ENCODE data around the gene PRKX.
"Not testable (repeated sequence)": the region's sequence is repeated elsewhere in the genome, so short reads cannot be mapped to it uniquely, and the experiment has no call there.

PRKX gene

DNA sequence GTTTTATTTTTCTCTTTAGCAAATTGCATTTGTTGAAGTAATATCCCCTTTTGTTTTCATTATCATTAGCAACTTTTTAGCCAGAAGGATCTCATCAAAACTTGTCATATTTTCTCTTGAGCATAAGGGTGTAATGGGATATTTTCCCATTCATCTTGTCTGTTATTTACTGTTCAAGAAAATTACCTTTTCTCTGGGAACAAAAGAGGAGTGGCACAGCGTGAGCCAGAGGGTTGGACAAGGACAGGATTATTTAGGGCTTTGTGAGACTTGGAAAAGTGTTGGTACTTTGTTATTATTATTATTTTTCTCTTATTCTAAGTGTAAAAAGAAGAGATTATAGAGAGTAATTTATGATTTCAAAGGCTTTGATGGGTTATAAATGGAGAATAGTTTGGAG lies 135.9 kb downstream of the PRKX start:
- no peak for DNase-seq (ENCODE audit: low read depth)

DNA sequence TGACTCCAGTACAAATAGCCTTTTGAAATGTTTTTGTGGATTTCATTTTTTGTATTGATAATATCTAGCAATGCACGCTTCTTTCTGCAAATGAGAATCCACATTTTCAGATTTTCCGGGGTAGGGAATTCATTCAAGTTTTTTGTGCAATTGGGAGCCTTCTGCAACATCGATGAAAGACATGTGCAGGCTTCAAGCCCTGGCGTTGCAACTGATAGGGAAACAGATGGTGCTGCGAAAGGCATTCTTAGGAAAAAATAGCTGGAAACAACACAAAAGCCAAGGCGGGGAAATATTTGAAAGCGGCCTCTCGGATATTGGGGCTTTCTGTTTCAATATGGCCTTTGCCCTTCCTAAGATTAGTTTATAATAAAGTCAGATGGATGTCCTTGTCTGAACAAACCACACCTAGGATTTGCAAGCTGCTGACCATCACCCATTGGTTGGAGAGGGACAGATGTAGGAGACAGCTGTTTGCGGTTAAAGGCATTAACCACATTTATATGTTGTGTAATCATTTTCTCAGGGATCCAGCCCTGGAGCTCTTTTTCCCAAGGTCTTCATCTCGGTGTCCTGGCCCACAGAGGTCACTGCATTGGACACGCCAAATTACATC lies 136.5 kb downstream of the PRKX start:
- DNase-seq (ENCODE audit: low read depth), result peak; percentile 10

DNA sequence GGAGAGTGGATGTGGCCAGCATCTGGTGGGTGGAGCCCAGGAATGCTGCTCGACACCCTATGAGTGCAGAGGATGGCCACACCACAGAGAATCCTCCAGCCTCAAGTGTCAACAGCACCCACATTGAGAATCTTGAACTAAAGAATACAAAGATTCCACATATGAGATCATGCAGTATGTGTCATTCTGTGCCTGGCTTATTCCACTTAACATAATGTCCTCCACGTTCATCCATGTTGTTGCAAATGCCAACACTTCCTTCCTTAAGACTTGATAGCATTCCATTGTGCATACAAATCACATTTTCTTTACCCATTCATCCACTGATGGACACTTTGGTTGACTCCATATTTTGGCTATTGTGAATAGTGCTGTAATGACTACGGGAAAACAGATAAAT lies 145.8 kb downstream of the PRKX start:
- DNase-seq (ENCODE audit: low read depth), result no peak

DNA sequence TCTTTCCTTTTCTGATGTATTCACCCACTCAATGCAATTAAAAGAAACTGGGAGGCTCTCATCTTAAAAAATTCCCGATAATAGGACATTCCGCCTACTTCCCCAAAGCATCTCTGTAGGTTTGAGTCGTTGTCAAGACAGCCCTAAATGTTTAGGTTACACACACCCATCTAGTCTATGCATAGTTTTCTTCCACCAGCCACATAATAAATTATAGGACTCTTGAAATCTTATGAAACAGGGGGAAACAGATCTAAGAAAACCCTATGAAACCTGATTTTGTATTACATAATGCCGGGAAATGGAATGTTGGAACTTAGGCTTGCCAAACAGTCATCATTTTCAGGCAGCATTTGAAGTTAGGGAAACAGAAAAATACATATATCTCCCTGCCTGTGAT lies 150.0 kb downstream of the PRKX start:
- DNase-seq (ENCODE audit: low read depth), result no peak

DNA sequence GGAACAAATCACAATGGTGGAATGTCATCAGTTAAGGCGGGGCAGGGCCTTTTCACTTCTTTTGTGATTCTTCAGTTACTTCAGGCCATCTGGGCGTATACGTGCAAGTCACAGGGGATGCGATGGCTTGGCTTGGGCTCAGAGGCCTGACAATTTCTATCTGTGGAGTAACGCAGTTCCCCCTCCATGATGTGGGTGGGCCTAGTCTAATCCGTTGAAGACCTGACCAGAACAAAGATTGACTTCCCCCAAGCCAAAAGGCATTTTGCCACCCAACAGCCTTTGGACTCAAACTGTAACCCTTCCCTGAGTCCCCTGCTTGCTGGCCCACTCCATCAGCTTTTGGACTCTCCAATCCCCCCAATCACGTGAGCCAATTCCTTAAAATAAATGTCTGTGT lies 153.4 kb downstream of the PRKX start:
- DNase-seq (ENCODE audit: low read depth), result not testable (repeated sequence)

All from stromal cell of bone marrow (primary cell).